Parathyroid adenoma (tissue), 2 donors: ENCODE results near the gene HAGHL.

ENCODE experiments used
- H2AFZ ChIP-seq: fragments of 300-600 bp; sonication (generic); one replicate; pipeline ENCODE4 v1.7.0; 2017; ENCODE audit warnings: antibody characterized with exemption, mild to moderate bottlenecking
- H3K27ac ChIP-seq: fragments of 300-600 bp; sonication (generic); one replicate; pipeline ENCODE4 v1.7.0; 2017
- H3K27me3 ChIP-seq: fragments of 300-600 bp; sonication (generic); one replicate; pipeline ENCODE4 v1.7.0; 2017; ENCODE audit warnings: low read length; ENCODE audit not compliant: control insufficient read depth, insufficient read depth
- H3K36me3 ChIP-seq: fragments of 300-600 bp; sonication (generic); one replicate; pipeline ENCODE4 v1.7.0; 2017; ENCODE audit warnings: low read length; ENCODE audit not compliant: control insufficient read depth, insufficient read depth
- H3K4me1 ChIP-seq: fragments of 300-600 bp; sonication (generic); one replicate; pipeline ENCODE4 v1.7.0; 2017; ENCODE audit warnings: control low read depth
- H3K4me2 ChIP-seq: fragments of 300-600 bp; sonication (generic); one replicate; pipeline ENCODE4 v1.7.0; 2017; ENCODE audit warnings: low read length
- H3K4me3 ChIP-seq: fragments of 300-600 bp; sonication (generic); one replicate; pipeline ENCODE4 v1.7.0; 2017; ENCODE audit warnings: low read depth, low read length
- H3K79me2 ChIP-seq: fragments of 300-600 bp; sonication (generic); one replicate; pipeline ENCODE4 v1.7.0; 2017; ENCODE audit warnings: control low read depth
- H3K9ac ChIP-seq: fragments of 300-600 bp; sonication (generic); one replicate; pipeline ENCODE4 v1.7.0; 2017; ENCODE audit warnings: mild to moderate bottlenecking
- H3K9me3 ChIP-seq: fragments of 300-600 bp; sonication (generic); one replicate; pipeline ENCODE4 v1.7.0; 2017; ENCODE audit warnings: low read length; ENCODE audit not compliant: control insufficient read depth
- TF ChIP-seq, protein P1 (sequence below): fragments of 300-600 bp; sonication (generic); IDR thresholded peaks from one replicate; pipeline ENCODE4 v1.7.0; 2017; ENCODE audit warnings: antibody characterized with exemption, mild to moderate bottlenecking
- donor health status: primary hyperparathyroidism.

The HAGHL gene

DNA sequence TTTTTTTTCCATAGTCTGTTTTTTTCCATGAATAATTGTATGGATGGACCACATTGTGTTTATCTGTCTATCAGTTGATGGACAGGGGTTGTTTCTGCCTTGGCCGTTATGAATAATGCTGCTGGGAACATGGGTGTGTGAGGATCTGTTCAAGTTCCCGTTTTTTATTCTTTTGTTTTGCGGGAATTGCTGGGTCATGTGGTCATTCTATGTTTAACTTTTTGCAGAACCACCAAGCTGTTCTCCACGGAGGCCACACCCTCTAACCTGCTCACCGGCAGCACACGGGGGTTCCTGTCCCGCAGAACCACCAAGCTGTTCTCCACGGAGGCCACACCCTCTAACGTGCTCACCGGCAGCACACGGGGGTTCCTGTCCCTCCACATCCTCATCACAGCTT lies 27.8 kb downstream of the HAGHL start:
- TF ChIP-seq, protein P1, sequence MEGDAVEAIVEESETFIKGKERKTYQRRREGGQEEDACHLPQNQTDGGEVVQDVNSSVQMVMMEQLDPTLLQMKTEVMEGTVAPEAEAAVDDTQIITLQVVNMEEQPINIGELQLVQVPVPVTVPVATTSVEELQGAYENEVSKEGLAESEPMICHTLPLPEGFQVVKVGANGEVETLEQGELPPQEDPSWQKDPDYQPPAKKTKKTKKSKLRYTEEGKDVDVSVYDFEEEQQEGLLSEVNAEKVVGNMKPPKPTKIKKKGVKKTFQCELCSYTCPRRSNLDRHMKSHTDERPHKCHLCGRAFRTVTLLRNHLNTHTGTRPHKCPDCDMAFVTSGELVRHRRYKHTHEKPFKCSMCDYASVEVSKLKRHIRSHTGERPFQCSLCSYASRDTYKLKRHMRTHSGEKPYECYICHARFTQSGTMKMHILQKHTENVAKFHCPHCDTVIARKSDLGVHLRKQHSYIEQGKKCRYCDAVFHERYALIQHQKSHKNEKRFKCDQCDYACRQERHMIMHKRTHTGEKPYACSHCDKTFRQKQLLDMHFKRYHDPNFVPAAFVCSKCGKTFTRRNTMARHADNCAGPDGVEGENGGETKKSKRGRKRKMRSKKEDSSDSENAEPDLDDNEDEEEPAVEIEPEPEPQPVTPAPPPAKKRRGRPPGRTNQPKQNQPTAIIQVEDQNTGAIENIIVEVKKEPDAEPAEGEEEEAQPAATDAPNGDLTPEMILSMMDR: no peak
- no peaks in the 10 kb centered on the region for H3K9me3 ChIP-seq
- H3K4me3 ChIP-seq: no peak overlapping the region
- no peak overlapping the region for H2AFZ ChIP-seq
- H3K27me3 ChIP-seq: no peaks in the 10 kb centered on the region
- no peaks in the 10 kb centered on the region for H3K4me1 ChIP-seq
- H3K79me2 ChIP-seq: no peaks in the 10 kb centered on the region
- no peaks in the 10 kb centered on the region for H3K36me3 ChIP-seq
- no peak overlapping the region for H3K4me2 ChIP-seq
- H3K9ac ChIP-seq: no peak overlapping the region
- H3K27ac ChIP-seq: no peak overlapping the region

- no peak overlapping the region for H2AFZ ChIP-seq
- H3K9me3 ChIP-seq: no peaks in the 10 kb centered on the region
- no peak overlapping the region for H3K4me3 ChIP-seq
- H3K36me3 ChIP-seq: no peaks in the 10 kb centered on the region
- no peak overlapping the region for H3K9ac ChIP-seq
- no peaks in the 10 kb centered on the region for H3K79me2 ChIP-seq
- no peaks in the 10 kb centered on the region for H3K27me3 ChIP-seq
- no peaks in the 10 kb centered on the region for H3K4me1 ChIP-seq
- TF ChIP-seq, protein P1: no peak
- H3K27ac ChIP-seq: no peak overlapping the region
- no peak overlapping the region for H3K4me2 ChIP-seq
These were observed 29.5 kb downstream of the HAGHL start for GRCh38 chr16:756428-756827.

GRCh38 chr16:759110-759910 lies 32.4 kb downstream of the HAGHL start:
- Histone ChIP-seq H3K4me2 (no peak overlapping the region), H3K9ac (no peak overlapping the region), H3K27me3 (no peaks in the 10 kb centered on the region), H3K4me1 (no peaks in the 10 kb centered on the region), H2AFZ (no peak overlapping the region), H3K79me2 (no peaks in the 10 kb centered on the region), H3K4me3 (no peak overlapping the region), H3K36me3 (no peaks in the 10 kb centered on the region), H3K9me3 (no peaks in the 10 kb centered on the region), H3K27ac (no peak overlapping the region)
- TF ChIP-seq, protein P1: no peak

DNA sequence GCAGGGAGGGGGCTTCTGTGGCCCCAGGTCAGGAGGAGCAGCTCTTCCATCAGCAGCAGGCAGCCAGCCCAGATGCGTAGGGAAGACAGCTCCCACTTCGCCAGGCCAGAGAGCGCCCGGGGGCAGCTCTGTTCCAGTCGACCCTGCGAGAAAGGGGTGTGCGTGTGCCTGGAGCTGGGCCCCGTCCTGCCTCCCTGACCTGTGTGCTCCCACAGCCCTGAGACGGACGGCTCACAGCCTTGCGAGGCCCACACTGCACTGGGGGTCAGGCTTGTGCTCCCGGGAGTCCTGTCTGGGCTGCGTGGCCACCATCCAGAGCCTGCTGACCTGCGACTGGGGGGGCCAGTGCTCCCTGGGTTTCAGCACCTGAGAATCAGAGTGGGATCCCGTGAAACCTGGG lies 33.2 kb downstream of the HAGHL start:
- Histone ChIP-seq H3K79me2 (no peaks in the 10 kb centered on the region), H3K4me1 (no peaks in the 10 kb centered on the region), H2AFZ (no peak overlapping the region), H3K36me3 (no peaks in the 10 kb centered on the region), H3K4me3 (no peak overlapping the region), H3K27me3 (no peaks in the 10 kb centered on the region), H3K9me3 (no peaks in the 10 kb centered on the region), H3K9ac (no peak overlapping the region), H3K27ac (no peak overlapping the region), H3K4me2 (no peak overlapping the region)
- TF ChIP-seq, protein P1: no peak
